ENCODE data around the gene WDR81.
"Not testable (repeated sequence)": the region's sequence is repeated elsewhere in the genome, so short reads cannot be mapped to it uniquely, and the experiment has no call there.

WDR81 gene

DNA sequence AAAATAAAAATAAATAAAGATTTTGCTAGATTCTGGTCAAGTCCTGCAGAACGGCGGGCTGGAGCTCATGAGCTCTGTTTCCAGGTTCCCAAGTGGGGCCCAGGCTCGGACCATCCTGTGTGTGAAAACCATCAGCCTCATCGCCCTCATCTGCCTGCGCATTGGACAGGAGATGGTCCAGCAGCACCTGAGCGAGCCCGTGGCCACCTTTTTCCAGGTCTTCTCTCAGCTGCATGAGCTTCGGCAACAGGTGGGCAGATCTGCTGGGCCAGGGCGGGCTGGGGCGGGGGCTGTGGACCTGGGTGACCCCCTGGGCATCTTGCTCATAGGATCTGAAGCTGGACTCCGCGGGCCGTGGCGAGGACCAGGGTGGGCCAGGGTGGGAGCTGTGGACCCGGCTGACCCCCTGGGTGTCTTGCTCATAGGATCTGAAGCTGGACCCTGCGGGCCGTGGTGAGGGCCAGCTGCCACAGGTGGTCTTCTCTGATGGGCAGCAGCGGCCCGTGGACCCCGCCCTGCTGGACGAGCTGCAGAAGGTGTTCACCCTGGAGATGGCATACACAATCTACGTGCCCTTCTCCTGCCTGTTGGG, 7.8 kb downstream of the WDR81 start:
- no peak for DNase-seq

DNA sequence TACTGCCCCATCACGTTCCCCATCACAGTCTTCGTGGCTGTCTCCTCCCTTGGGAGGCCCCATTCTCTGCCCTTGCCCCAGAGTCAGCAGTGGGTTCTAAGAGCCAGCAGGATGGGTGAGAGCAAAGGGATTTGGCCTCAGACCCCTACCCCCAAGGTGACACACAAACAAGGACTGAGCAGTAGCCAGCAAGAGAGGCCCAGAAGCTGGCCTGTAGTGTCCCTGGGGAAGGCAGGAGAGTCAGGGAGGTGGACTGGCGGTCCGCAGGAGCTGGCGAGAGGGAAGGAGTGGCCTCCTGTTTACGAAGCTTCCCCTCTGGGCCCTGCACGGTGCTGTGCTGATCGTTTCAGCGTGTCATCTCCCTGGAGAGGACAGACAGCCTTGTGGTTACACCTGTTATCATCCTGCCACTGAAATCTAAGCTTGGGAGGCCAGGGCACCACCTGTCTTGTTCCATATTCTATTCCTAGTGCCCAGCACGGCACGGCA, 8.4 kb downstream of the WDR81 start:
- no peak for DNase-seq

DNA sequence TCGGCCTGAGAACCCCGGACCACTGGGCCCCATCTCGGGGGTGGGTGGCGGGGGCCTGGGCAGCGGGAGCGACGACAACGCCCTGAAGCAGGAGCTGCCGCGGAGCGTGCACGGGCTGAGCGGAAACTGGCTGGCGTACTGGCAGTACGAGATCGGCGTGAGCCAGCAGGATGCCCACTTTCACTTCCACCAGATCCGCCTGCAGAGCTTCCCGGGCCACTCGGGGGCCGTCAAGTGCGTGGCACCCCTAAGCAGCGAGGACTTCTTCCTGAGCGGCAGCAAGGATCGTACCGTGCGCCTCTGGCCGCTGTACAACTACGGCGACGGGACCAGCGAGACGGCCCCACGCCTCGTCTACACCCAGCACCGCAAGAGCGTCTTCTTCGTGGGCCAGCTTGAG, 9.3 kb downstream of the WDR81 start:
- DNase-seq: no peak

DNA sequence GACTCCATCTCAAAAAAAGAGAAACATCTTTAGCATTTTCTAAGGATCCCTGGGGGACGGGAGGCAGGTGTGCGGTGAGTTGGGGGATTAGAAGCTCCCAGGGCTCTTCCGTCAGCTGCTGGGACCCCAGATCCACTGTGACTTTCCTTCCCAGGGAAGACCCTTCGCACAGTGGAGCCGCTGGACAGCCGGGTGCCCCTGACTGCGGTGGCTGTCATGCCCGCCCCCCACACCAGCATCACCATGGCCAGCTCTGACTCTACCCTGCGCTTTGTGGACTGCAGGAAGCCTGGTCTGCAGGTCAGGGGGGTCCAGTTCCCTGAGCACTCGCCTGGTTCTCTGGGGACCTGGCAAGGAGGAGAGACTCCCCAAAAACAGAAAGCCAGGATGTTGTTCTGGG, 10.9 kb downstream of the WDR81 start:
- DNase-seq: no peak

DNA sequence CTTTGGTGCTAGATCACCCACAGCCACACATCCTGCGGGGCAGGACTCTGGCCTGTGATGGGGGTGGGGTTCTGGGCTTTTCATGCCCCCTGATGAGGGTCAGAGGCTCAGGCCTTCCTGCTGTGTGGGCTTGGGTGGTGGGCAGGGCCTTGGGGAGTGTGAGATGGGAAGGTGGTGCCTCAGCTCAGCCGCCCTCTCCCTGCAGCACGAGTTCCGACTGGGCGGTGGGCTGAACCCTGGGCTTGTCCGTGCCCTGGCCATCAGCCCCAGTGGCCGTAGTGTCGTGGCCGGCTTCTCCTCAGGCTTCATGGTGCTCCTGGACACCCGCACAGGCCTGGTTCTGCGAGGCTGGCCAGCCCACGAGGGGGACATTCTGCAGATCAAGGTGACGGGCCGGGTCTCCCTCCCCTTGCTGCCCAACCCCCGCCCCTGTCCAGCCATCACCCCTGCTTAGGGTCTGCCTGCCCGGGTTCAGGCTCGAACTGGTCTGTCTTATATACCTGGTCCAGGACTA, 11.4 kb downstream of the WDR81 start:
- no peak for DNase-seq

DNA sequence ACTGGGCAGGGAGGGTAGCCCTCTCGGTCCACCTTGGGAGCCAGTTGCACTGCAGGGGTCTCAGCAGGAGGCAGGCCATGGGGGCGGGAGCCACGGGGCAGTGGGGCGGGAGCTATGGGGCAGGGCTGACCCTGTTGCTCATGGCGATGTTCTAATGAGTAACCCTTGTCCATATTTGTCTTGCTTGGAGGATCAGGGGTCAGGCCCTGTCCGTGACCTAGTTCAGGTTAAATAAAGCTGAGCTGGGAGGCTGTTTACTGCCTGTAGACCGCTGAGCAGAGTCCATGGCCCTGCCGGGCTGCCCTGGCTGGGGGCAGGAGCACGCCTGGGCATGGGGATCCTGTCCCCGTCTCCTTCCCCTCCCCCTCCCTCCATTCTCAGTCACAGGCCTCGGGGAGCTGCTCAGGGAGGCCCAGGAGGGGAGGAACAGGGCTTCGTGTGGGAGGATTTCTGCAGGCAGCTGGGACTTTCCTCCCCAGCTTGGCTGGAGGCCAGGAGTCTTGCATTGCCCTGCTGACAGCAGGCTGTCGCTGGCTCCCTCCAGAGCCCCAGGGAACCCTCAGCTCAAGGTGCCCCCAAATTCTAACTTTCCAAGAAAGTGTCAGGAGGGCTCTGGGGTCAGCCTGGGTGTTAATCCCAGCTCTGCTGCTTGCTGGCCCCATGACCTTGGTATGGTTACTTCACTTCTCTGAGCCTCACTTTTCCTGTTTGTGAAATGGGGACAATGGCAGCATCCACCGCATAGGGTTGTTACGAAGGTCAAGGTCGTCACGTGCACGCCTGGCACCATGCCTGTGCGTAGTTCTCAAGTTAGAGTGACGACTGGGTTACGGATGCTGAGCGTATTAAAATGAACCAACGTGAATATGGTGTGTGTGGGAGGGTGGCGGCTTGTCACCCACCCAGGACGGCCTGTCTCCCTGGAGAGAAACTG, 12.1 kb downstream of the WDR81 start:
- peak; percentile 68 to 72 for DNase-seq

DNA sequence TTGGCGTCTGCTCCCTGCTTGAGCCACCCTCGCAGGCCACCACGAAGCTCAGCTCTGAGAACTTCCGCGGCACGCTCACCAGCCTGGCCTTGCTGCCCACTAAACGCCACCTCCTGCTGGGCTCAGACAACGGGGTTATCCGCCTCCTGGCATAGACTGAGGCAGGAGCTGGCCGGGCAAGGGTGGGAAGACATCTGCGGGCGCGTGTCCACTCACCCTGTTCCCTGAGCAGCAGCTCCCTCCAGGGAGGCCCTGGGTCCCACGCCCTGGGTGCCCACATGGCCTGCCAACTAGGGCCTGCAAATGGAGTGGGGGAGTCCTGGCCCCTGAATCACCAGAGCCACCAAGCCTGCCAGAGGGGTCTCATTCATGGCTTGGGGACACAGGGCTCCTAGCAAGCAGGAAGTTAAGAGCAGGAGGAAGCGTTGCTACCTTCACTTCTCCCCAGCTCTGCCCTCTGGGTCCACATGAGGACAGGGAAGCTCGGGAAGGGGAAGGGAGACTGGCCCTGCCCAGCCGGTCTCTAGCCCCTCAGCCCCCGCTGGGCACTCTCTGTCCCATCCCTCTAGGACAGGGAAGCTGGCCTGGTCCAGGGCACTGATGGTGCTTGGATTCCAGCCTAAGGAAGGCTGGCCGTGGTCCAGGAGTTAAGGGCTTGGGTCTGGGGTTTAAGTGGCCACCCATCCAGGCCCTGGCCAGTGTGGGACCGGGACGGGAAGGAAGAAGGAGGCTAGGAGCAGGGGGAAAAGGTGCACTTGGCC, 13.2 kb downstream of the WDR81 start:
- no peak for DNase-seq

DNA sequence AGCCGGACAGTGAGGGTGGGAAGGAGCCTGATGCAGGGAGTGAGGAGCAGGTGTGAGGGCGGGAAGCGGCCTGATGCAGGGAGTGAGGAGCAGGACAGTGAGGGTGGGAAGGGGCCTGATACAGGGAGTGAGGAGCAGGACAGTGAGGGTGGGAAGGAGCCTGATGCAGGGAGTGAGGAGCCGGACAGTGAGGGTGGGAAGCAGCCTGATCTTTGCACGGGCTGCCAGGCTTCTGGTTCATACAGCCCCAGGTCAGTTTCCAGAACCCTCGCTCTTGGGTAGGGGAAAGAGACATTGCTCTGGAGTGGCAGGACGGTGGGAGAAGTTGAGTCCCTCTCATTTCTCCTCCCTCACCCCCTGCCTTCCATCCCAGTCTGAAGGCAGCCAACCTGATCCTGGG, 17.4 kb downstream of the WDR81 start:
- DNase-seq: not testable (repeated sequence)

DNA sequence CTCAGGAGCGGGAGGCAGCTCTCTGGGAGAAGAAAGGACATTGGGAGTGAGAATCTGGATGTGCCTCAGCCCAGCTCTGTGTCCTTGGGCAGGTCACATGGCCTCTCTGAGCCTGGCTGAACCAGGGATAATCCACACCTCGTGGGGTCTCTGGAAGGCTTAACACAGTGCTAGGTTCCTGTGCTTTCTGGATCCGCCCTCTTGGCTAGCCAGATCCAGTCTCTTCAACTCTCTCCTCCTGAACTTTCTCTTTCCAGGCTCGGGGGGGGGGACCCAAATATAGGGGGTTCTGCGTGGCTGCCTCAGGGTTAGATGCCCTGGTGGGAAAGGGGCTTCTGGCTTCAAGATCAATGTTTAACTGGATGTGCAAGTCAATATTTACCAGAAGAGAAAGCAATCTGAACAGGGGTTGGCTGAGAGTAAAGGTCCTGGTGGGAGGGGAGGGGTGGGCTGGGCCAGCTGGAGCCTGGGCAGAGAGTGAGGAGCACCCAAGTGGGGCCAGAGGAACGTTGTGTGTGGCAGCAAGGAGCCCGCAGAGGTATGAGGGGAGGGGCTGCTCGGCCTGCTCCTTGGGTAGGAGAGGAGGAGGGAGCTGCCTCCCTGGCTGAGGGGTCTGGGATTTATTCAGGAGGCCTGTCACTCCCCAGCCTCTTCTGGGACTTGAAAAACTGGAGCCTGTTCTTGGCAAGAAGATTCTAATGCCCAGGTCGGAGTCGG, 18.0 kb downstream of the WDR81 start, which contains the start of gene SERPINF2:
Gene SERPINF2, plus strand, starts transcription at position 501 of the 717 bp plus-strand sequence. CDS start 2,125 bp downstream, outside the sequence.
- no peak for DNase-seq

DNA sequence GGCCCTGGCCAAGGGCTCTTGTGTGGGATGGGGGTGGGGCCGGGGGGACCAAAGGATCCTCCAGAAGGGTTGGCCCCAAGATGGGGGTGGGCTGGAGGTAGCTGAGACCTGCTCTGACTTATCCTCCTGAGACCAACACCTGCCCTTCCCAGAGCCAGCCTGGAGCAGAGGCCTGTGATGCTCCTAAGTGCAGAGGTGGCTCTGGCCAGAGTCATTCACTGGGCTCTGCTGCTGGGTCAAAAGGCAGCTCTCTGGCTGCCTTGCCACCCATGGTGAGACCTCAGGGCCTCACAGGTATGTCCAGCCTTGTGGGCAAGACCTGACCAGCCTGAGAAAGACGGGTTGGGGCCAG, 18.6 kb downstream of the WDR81 start:
- DNase-seq: no peak

DNA sequence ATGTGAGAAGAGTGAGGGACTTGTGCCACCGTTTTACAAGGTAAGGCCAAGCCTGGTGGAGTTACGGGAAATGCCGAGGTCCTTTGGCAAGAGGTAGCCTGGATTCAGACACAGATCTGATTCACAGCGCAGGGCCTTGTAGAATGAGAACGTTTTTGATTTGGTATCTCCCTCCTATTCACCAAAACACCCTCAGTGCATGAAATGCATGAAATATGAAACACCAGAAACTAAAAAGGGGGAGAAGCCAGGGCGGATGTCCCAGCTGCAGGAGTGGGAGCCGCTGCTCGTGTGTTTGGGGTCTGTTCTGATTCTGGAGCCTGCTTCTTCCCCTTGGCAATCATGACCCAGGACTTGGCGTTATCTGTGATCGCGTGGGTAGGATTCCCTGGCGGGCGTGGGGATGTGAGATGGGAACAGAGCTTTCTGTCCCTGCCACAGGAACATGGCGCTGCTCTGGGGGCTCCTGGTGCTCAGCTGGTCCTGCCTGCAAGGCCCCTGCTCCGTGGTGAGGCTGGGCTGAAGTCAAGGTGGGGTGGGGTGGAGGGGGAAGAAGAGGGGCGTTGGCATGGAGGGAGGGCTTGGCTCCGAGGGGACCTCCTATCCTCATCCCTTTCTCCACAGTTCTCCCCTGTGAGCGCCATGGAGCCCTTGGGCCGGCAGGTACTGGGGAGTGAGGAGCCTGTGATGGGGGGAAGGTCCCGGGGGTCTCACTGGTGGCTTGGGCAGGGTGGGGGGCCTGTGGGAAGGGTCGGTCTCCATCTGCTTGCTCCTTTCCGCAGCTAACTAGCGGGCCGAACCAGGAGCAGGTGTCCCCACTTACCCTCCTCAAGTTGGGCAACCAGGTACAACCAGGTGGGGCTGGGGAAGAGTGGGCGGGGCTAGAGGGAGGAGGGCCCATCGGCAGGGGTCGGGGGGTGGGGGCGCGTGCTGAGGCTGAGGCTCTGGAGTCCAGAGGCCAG, 20.3 kb downstream of the WDR81 start:
- DNase-seq: no peak

DNA sequence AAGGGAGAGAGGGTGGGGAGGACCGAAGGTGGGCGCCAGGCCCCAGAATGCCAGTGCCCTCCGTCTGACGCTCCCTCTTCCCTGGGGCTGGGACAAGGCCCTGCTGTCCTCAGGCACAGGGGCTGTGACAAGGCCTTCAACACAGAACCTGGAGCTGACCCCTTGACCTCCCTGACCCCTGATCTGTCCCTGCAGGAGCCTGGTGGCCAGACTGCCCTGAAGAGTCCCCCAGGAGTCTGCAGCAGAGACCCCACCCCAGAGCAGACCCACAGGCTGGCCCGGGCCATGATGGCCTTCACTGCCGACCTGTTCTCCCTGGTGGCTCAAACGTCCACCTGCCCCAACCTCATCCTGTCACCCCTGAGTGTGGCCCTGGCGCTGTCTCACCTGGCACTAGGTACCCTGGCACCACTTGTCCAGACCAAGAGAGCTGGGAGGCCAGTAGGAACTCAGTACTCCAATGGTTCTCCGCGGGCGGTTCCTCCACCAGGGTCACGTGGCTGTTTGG, 21.1 kb downstream of the WDR81 start:
- no peak for DNase-seq

DNA sequence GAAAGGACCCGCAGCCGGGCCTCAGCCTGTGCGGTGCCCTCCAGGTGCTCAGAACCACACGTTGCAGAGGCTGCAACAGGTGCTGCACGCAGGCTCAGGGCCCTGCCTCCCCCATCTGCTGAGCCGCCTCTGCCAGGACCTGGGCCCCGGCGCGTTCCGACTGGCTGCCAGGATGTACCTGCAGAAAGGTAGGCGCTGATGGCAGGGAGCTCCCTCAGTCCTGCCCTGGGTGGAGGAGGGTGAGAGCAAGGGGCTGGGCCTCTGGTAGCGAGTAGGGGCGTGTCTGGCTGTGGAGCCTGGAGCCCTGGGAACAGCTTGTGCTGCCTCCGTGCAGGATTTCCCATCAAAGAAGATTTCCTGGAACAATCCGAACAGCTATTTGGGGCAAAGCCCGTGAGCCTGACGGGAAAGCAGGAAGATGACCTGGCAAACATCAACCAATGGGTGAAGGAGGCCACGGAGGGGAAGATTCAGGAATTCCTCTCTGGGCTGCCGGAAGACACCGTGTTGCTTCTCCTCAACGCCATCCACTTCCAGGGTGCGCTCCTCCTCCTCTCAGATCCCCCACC, 22.6 kb downstream of the WDR81 start:
- no peak for DNase-seq

DNA sequence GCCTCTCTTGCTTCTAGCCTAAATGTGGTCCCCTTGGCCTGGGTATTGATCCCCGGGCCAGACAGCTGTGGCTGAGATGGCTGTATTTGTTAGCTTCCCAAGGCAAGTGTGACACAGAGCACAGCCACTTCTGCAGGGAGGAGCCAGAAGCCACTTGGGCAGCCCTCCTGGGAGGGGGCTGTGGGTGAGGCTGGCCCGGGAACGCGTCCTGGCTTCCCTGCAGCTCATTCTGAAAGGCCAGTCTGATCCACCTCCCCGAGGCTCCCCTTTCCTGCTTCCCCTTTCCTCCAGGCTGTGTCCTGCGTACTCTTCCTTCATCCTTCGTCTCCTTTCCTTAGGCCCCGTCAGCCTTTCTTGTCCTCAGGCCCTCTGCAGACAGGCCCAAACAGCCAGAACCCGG, 26.1 kb downstream of the WDR81 start:
- no peak for DNase-seq

DNA sequence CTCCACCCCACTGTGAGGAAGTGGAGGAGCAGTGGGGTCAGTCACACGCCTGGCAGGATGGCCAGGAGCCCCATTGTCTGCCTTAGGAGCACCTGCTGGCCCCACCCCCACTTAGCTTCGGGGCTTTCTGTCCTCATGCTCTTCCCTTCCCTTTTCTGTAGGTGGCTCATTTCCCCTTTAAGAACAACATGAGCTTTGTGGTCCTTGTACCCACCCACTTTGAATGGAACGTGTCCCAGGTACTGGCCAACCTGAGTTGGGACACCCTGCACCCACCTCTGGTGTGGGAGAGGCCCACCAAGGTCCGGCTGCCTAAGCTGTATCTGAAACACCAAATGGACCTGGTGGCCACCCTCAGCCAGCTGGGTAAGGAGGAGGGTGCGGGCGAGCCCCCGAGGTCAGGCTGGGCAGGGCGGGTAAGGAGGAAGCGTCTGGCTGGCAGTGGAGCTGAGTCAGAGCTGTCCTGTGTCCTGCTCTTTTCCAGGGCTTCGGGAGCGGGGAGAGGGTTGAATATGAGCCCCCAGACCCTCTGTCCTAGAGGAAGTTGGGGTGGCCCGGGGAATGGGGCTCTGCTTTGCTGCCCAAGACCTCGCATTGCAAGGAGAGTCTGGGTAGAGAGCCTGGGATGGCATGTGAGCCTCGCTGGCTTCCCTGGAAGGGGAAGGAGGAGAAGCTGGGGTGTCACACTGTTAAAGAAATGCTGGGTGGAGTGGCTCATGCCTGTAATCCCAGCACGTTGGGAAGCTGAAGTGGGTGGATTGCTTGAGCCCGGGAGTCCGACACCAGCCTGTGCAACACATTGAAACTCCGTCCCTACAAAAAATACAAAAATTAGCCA, 28.1 kb downstream of the WDR81 start:
- no peak for DNase-seq

DNA sequence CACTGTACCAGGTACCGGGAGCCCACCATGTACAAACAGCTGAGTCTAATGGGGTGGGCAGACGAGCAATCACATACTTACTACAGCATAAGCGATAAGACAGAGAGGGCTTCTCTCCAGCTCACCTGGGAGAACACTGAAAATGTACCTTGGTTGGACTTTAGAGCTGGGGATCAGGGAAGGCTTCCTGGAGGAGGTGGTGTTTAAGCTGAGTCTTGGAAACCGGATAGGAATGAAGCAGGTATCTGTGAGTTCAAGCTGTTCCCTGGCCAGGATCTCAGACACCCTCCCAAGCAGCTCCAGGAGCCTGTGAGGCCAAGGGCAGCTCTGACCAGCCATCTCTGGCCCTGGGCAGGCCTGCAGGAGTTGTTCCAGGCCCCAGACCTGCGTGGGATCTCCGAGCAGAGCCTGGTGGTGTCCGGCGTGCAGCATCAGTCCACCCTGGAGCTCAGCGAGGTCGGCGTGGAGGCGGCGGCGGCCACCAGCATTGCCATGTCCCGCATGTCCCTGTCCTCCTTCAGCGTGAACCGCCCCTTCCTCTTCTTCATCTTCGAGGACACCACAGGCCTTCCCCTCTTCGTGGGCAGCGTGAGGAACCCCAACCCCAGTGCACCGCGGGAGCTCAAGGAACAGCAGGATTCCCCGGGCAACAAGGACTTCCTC, 29.4 kb downstream of the WDR81 start:
- DNase-seq: no peak

DNA sequence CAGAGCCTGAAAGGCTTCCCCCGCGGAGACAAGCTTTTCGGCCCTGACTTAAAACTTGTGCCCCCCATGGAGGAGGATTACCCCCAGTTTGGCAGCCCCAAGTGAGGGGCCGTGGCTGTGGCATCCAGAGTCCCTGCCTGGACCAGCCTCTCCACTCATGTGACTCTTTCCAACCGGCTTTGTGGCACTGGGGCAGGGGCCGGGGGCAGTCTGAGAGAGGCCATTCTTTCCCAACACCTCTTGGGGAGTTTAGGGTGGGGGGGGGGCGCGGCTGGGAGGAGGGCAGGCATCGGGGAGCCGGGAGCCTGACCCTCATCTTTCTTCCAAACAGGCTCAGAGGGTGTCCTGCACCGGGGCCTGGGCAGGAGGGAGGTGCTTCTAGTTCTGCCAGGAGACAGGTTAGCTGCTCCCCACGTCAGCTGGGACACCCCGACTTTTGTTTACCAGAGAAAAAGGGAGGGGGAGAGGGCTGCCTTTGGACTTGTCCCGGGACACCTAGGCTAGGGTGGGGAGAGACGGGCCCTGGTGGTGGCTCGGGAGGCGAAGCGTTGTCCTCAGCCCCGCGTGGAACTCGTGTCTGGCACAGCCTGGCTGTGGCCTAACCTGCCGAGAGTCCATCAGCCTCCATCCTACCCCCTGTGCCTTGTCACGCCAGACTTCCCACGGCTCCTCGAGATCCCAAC, 30.1 kb downstream of the WDR81 start:
- no peak for DNase-seq

DNA sequence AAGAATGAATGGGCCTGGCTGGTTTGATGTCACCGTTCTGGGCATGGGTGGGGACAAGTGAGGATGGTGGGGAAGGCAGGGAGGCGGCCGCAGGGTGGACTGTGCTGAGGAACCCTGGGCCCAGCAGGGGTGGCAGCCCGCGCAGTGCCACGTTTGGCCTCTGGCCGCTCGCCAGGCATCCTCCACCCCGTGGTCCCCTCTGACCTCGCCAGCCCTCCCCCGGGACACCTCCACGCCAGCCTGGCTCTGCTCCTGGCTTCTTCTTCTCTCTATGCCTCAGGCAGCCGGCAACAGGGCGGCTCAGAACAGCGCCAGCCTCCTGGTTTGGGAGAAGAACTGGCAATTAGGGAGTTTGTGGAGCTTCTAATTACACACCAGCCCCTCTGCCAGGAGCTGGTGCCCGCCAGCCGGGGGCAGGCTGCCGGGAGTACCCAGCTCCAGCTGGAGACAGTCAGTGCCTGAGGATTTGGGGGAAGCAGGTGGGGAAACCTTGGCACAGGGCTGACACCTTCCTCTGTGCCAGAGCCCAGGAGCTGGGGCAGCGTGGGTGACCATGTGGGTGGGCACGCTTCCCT, 30.8 kb downstream of the WDR81 start:
- no peak for DNase-seq

Data from stimulated activated CD4-positive, alpha-beta T cell treated with anti-CD3 and anti-CD28 coated beads, Interleukin-2, amount 100 ng/mL, for 24 hours (primary cell).